ENCODE results near the gene RFXAP.

Gene RFXAP

DNA sequence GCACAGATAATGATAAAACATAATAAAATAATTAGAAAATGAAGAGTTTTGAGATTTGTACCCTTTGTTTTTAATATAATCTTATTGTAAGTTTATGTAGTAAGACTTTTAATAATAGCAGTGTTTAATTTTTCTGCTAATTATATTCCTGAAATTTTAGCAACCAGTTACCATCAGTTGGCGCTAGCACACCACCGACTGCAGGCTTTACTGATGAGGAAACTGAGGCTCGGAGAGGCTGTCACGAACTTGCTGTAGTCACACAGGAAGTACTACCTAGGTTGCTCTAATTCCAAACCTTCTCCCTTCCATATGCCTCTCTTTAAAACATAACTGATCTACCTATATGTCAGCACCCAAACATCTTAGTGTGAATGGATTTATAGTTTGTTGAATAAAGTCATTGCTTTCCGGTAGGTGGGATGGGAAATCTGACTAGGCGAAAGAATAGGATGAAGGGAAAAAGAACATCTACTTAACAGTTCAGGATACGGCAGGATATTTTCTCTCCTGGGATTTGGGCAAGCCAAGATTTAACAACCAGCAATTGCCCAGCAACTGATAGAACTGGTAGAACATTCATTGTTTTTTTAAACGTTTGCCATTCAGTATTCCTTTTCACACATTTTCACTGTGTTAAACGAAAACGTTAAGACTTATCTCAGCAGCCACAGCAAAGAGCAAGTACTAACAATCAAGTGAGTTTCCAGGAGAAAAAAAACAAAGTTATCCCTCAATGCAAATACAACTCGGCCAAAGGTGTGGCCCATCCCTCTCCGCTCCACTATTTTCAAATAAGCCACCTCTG is 822 bp upstream of the RFXAP start:
- DNase-seq (ENCODE audit: low read depth) = no peak

GRCh38 chr13:36819739-36820090 is 693 bp downstream of the RFXAP start:
- DNase-seq (ENCODE audit: low read depth) = no peak

DNA sequence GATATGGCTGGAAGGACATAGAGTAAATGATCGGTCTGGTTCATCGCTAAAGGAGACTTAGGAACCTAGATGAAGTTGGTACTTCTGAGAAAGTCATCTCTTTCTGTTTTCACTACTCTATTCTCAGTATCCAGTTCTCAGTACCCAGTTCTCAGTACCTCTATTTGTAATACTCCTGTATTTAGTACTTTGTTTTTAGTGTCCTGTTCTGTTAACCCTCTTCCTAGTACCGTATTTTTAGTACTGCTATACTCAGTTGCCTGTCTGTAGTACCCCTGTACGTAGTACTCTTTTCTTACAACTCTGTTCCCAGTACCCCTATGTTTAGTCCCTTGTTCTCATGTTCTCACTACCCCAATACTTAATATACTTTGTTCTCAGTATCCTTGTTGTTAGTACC is 1.2 kb downstream of the RFXAP start:
- DNase-seq (ENCODE audit: low read depth) = no peak

- DNase-seq (ENCODE audit: low read depth) = no peak
Measured at GRCh38 chr13:36822785-36823184, 3.8 kb downstream of the RFXAP start.

DNA sequence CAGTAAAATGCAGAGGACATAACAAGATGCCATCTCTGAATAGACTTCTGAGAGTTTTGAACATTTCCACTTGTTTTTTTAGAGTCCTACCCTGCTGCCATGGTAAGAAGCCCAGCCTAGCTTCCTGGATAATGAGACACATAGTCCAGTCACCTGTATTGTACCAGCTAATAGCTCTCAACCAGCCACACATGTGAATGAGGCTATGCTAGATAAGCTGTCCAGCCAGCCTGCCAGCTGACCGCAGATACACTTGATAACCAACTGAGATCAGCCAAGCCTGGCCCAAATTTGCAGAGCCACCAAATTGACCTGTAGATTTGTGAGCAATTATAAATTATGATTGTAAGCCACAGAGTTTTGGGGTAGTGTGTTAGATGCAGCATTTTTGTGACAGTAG is 10.7 kb downstream of the RFXAP start:
- DNase-seq (ENCODE audit: low read depth) = no peak

DNA sequence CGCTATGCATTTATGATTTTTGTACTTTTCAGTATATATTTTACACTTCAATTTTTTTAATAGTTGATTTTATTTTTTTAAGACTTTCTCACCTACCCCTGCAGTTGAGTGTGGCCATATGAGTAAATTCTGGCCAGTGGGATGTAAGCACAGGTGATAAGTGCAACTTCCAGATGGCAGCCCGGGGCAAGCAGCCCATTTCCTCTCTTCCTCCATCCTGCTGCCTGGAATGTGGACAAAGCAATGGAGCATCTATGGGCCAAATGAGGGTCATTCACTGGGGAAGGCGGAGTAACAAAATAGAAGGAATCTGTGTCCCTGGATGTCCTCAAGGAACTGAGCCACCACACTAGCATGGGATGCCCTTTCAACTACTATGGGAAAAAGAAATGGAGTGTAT is 12.3 kb downstream of the RFXAP start:
- DNase-seq (ENCODE audit: low read depth) = no peak

DNA sequence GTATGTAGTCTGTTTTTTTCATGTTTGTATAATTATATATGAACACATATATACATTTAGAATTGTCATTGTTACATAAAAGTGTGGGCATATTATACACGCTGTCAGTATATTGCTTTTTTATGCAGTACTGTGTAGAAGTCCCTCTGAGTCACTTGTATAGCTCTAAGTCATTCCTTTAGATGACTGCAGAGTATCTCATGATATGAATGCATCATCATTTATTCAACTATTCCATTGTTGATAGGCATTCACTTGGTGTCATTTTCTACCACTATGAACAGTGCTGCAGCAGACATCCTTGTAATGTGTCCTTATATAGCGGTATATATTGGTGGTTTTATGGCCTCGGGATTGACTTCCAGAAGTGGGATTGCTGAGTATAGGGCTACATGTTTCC is 15.3 kb downstream of the RFXAP start:
- no peak for DNase-seq (ENCODE audit: low read depth)

GRCh38 chr13:36837354-36838092 is 18.5 kb downstream of the RFXAP start:
- DNase-seq (ENCODE audit: low read depth) = no peak

GRCh38 chr13:36839281-36839680 is 20.3 kb downstream of the RFXAP start:
- no peak for DNase-seq (ENCODE audit: low read depth)

DNA sequence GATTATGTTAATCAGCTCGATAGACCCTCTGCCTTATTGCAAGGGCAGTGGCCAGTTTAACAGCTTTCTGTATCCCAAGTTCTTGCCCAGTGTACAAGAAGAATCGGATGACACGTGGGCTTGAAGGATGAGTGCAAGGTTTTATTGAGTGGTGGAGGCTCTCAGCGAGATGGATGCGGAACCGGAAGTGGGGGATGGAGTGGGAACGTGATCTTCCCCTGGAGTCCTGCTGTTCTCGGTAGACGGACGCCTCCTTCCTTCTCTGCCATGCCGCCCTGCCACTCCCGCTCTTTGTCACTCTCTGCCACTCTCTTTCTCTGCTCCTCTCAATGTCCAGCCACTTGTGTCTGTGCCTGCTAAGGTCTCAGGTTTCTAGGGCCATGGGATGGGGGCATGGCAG is 21.0 kb downstream of the RFXAP start:
- DNase-seq (ENCODE audit: low read depth) = no peak

DNA sequence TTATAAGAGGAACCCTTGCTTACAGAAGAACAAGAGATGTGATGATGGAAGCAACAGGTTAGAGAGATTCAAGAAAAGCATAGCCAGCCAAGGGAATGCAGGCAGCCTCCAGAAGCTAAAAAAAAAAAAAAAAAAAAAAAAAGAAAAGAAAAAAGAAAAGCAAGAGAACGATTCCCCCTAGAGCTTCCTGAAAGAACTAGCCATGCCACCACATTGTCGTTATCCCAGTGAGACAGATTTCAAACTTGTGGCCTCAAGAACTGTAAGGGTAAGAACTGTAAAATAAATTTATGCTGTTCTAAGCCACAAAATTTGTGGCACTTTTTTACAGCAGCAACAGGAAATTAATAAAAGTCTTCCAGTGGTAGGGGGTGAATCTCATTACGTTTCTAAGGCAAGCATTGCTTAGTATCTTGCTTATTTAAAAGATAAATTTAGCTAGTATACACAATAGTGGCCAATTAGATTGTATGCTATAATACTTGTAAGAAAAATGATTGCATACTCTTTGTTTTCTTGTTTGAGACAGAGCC is 21.8 kb downstream of the RFXAP start:
- no peak for DNase-seq (ENCODE audit: low read depth)

DNA sequence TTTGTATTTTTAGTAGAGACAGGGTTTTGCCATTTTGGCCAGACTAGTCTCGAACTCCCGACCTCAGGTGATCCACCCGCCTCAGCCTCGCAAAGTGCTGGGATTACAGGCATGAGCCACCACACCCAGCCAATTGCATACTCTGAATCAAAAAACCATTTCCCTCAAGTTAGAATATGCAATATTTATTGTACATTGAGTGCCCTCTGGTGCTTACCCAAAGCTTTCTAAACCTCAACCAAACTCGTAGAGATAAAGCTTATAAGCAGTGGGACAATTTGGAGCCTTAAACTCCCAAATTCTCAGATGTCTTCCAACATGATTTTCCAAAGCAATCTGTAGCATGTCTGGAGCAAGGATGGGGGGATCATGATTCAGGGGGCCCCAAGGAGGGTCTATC is 22.4 kb downstream of the RFXAP start:
- no peak for DNase-seq (ENCODE audit: low read depth)

DNA sequence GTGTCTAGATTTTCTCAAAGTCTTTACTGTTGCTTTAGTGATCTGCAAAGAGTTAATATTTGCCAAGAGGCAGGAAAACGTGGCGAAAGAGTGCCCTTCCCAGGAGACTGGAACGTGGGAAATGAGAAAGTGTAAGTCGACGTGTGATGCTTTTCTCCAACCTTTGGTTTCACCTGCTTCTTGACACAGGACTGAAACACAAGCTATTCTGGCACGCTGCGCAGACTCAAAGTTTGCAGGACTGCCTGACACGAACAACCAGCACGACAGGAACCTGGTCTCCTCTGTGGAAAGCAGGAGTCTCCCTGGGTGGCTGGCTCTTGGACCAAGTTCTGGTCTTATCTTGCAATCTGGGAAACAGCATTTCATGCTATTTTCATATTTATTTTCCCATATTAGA is 28.6 kb downstream of the RFXAP start:
- no peak for DNase-seq (ENCODE audit: low read depth)

GRCh38 chr13:36848199-36848982 is 29.4 kb downstream of the RFXAP start:
- DNase-seq (ENCODE audit: low read depth) = no peak

- DNase-seq (ENCODE audit: low read depth) = no peak
Measured at GRCh38 chr13:36850790-36851438, 31.9 kb downstream of the RFXAP start.

- no peak for DNase-seq (ENCODE audit: low read depth)
Measured at GRCh38 chr13:36857253-36857652, 38.2 kb downstream of the RFXAP start.

- no peak for DNase-seq (ENCODE audit: low read depth)
Measured at GRCh38 chr13:36858290-36858689, 39.3 kb downstream of the RFXAP start.

GRCh38 chr13:36859259-36859658 is 40.2 kb downstream of the RFXAP start:
- DNase-seq (ENCODE audit: low read depth) = no peak

- DNase-seq (ENCODE audit: low read depth) = no peak
Measured at GRCh38 chr13:36862002-36862685, 43.1 kb downstream of the RFXAP start.

DNA sequence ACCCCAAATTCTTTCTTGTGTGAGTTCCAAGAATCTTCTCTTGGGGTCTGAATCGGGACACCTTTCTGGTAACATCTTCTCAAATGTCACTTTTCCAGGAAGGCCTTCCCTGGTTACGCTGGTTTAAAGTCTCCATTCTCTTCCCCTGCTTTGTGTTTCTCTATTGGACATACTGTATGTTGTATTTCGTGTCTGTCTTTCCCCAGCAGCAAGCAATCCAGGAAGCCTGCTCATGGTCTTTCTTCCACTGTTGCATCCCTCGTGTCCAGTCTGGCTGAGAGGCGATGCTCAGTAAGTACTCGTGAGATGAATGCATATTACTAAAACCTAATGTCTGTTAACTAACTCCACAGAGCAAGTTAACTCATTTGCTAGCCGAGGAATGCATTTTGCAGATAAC is 43.7 kb downstream of the RFXAP start:
- no peak for DNase-seq (ENCODE audit: low read depth)

DNA sequence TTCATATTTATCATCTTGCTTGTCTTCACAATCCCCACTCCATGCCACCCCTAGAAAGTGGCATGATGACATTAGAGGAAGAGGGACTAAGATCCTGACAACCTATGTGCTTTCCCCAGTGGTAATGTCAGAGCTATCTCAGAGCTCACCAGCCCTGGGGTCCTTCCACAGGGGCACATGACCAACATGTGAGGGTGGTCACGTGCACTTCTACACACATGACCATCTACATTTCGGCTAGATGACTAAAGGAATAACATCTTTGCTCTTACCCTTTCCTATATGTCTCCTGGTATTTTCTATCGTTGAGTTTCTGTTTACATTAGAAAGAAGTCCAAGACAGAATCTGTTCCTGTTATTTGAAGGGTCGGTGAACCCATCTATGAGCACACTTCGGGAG is 46.2 kb downstream of the RFXAP start:
- DNase-seq (ENCODE audit: low read depth) = no peak

GRCh38 chr13:36866232-36866631 is 47.2 kb downstream of the RFXAP start:
- DNase-seq (ENCODE audit: low read depth) = no peak
